Measurements from ENCODE around the gene TRAK2. TPM values are rescaled to one million over a fixed set of nuclear protein-coding genes. Genes with fewer than 3 reads are reported as not detected.

The TRAK2 gene
- total and polyA plus RNA-seq, 2 experiments from 2014 or later: 6.7 to 17.0 TPM

GRCh38 chr2:201402651-201403562 is 48.4 kb downstream of the TRAK2 start (continued):
- TF ChIP-seq ETS1 (IDR thresholded peaks at IDR 0.05) (no peak), ZNF462 (CRISPR knock-in tag; IDR thresholded peaks at IDR 0.05) (no peak)

GRCh38 chr2:201401815-201402214 is 49.4 kb downstream of the TRAK2 start:
- H3K27ac Mint-ChIP-seq: no peak overlapping the region
- ATAC-seq: no peak
- TF ChIP-seq ZNF114 (CRISPR knock-in tag; IDR thresholded peaks at IDR 0.05): no peak
- no peak for TF ChIP-seq CTCF (conservative IDR thresholded peaks at IDR 0.05; ENCODE audit: low read depth in 2 of 2)
- no peak for TF ChIP-seq REST (IDR thresholded peaks at IDR 0.05; ENCODE audit: unreplicated experiment)
- no peak for TF ChIP-seq NANOG (IDR thresholded peaks at IDR 0.05; ENCODE audit: borderline replicate concordance)
- TF ChIP-seq ZNF331 (CRISPR knock-in tag; IDR thresholded peaks at IDR 0.05; ENCODE audit: low read depth): no peak
- TF ChIP-seq JUNB (IDR thresholded peaks at IDR 0.05; ENCODE audit: unreplicated experiment): no peak
- TF ChIP-seq EZH2 (IDR thresholded peaks at IDR 0.05; ENCODE audit: low read depth, unreplicated experiment): no peak
- no peak for TF ChIP-seq STAT1 (IDR thresholded peaks at IDR 0.05; ENCODE audit: unreplicated experiment)
- TF ChIP-seq POLR2AphosphoS5 (IDR thresholded peaks at IDR 0.05; ENCODE audit: low read depth): no peak

More at GRCh38 chr2:201401815-201402214, 49.4 kb downstream of the TRAK2 start:
- no peak overlapping the region for H3K4me3 Mint-ChIP-seq
- H3K27me3 Mint-ChIP-seq (ENCODE audit: insufficient read depth, low read depth, poor library complexity): no peaks in the 10 kb centered on the region
- Histone ChIP-seq H2AFZ (no peak overlapping the region), H3F3A (replicated peaks; ENCODE audit: low read depth) (no peaks in the 10 kb centered on the region), H4K20me1 (replicated peaks; ENCODE audit: insufficient read depth) (no peaks in the 10 kb centered on the region; the same call in 1 of the 2 replicates), H3K27ac (ENCODE audit: low read depth) (no peak overlapping the region), H3K36me3 (ENCODE audit: insufficient read depth) (no peaks in the 10 kb centered on the region), H3K27me3 (ENCODE audit: insufficient read depth) (no peaks in the 10 kb centered on the region), H3K9me2 (ENCODE audit: insufficient read depth) (no peaks in the 10 kb centered on the region), H3K4me1 (ENCODE audit: insufficient read depth) (no peaks in the 10 kb centered on the region), H3K4me3 (no peak overlapping the region), H3K4me2 (no peak overlapping the region), H3K79me2 (replicated peaks; ENCODE audit: insufficient read depth) (no peaks in the 10 kb centered on the region)
- H3K4me1 Mint-ChIP-seq: no peaks in the 10 kb centered on the region
- H3K9me3 Mint-ChIP-seq: no peaks in the 10 kb centered on the region
- no peak for DNase-seq (ENCODE audit: low spot score)
- H3K36me3 Mint-ChIP-seq (ENCODE audit: low read depth): no peaks in the 10 kb centered on the region

All from GM23338 (cell line).